Fibroblast of skin of abdomen (primary cell): ENCODE data around the gene PLXNC1. TPM values are rescaled to one million over a fixed set of nuclear protein-coding genes. Genes with fewer than 3 reads are reported as not detected.
A peak's percentile ranks its signal among the peaks of the same experiment; 100 is the strongest.

Experiments
- DNase-seq: peaks from one replicate; pipeline ENCODE4 v3.0.0-alpha.2; 2013
- polyA plus RNA-seq, 2 experiments: library from polyadenylated mRNA; unstranded; fragments of 120-200 nt; gene quantifications; one replicate each; pipeline ENCODE4 v1.2.1, GENCODE V29; 2013; ENCODE audit not compliant: insufficient read length in 2 of 2

The PLXNC1 gene
- polyA plus RNA-seq (2013, experiment 1 of 2; ENCODE audit: insufficient read length), result 2.1 TPM
- 2.2 TPM for polyA plus RNA-seq (2013, experiment 2 of 2; ENCODE audit: insufficient read length)

DNA sequence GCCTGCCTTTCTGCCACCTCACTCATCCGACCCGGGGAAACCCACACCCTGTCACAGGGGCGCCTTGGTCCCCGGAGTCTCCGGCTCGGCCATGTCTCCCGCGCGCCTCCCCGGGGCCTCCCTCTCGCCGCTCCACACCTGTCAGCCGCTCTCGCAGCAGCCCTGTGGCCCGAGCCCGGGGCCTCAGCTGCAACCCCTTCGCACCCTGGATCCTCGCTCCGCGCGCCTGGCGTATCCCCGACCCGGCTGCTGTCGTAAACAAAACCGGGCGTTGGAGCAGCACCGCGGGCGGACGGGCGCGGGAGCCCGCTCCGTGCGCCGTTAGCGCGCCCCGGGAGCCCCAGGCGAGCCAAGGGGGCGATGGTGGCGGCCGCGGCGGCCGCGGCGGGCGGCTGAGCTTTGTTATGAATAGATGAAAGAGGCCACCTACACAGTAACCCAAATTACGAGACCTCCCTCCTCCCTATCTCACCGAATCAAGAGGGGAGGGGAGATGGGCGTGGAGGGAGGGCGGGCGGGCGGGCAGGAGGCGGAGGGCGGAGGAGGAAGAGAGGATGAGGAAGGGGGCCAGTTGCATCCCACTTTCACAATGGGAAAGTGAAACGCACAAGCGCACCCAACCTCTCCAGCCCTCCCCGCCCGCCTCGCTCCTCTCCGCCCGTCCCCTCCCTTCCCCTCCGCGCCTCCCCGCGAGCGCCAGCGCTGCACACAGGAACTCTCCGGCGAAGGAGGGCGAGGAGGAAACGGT lies at the start of gene PLXNC1:
Gene PLXNC1 (plus strand): TSS at position 587 of the 748 bp plus-strand sequence. CDS start 395 bp downstream, outside the sequence.
- peak; percentile 53 for DNase-seq

GRCh38 chr12:94099191-94099590 lies 49.2 kb upstream of the PLXNC1 start:
- DNase-seq, result no peak

DNA sequence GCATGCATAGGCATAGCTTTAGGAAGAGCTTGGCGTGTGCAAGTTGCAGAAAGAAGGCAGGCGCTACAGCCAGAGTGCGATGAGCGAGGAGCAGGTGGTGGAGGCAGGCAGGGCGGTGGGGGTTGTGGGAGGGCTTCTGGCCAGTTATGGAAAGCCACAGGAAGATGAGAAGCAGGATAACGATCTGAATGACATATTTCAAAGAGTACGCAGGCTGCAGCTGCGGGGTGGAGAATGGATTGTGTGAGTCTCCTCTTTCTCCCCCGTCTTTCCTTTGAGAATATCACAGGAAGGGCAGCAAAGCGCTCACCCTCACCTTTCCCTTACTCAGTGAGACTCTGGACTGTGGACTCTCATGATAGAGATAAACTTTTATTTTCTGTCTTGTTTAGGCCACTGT lies 48.7 kb upstream of the PLXNC1 start:
- peak; percentile 93 for DNase-seq

DNA sequence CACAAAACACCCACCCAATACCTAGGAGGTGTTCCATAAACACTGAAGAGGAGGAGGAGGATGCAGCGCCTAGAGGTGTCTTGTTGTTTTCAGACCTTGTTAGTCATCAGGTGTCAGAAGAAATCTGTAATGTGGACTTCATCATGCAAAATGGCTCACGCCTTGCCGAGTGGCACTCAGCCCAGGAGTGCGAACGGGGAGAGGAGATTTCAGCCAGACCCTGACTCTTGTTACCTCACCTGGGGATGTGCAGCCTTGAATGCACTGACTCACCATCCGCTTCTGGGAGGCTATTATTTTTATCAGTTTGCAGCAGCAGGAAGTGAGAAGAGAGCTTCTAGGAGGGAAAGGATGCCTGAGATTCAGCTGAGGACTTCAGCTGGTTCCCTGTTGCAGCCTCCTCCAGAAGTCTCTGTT lies 48.2 kb upstream of the PLXNC1 start:
- peak; percentile 85 for DNase-seq

DNA sequence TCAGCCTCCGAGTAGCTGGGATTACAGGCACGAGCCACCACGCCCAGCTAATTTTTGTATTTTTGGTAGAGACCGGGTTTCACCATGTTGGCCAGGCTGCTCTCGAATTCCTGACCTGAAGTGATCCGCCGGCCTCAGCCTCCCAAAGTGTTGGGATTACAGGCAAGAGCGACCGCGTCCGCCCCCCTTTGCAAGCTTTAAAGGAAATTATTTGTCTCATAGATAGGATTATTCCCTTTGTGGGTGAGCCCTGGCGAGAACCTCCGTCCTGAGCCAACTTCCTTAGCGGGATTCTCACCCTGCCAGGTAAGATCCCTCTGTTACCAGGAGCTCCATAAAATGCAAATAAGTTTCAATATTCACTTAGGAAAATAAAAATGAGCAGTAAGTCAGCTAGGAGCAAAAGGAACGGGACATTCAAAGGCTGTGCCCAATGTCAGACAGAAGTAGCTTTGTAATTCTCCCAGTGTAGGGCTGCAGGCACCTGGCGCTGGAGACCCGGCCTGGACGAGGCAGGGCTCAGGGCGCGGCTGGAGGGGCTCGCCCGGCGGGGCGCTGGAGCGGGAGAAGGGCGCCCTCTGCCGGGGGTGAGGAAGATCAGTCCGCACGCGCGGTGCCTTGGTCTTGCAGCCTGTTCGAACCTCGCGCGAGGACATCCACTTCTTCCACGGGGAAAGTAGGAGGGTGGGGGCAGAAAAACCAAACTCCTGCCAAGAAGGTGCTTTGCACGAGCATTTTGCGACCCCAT lies 47.2 kb upstream of the PLXNC1 start:
- peak; percentile 70 for DNase-seq

DNA sequence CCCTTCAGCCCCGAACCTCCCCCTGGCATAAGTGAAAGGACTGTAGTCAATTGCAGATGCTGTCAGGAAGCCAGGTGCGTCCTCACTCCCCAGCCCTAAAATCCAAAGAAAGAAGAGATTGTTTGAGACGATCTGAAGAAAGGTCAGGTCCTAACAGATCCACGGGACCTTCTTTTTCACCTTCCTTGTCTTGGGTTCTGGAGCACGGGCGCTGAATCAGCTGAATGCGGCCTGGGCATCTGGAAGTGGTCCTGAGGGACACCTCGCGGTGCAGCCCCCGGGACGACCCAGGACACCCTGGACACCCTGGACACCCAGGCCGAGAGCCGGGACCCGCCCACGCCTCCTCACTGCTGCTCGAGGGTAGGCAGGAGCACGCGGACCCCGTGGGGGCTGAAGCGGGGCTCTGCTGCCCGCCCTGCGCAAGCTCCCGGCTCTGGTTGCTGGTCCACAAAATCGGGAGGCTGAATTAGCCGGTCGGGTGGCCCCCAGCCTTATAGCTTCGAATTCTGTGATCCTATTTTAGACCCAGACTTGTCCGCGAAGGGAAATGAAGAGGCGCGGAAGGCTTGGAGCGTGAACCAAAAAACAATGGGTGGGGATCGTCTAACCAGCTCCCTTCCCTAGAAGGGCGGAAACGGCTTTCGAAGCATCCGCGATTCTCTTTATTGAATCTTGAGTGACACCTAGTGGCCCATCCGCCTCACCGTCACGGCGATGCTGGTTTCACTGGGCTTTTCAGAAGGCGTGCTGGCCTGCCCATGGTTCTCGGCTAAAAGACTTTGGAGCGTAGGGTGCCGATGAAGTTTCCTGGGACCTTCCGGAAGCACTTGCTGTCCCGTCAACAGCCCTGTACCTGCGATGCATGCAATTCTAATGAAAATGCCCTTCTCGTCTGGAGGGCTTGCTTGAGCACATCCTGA lies 46.4 kb upstream of the PLXNC1 start:
- DNase-seq, result peak; percentile 82

DNA sequence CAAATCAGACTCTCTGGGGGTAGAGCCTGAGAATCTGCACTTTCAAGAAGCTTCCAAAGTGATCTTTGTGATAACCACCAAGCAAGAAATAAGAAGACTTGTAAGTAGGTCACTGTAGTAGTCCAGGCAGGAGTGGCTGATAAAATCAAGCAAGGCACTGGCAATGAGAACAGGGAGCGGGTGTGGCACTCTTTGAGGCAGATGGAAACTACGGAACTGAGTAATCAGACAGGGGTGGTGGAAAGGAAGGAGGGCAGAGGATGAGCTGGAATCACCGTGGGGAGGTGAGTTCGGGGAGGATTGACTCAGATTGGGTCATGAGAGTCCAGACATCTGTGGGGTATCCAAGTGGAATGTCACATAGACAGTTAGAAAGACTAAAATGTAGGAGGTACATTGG lies 44.4 kb upstream of the PLXNC1 start:
- DNase-seq, result no peak

- no peak for DNase-seq
Observed at GRCh38 chr12:94107910-94108309, 40.5 kb upstream of the PLXNC1 start.

- DNase-seq, result peak; percentile 64
Observed at GRCh38 chr12:94109160-94109559, 39.2 kb upstream of the PLXNC1 start.

DNA sequence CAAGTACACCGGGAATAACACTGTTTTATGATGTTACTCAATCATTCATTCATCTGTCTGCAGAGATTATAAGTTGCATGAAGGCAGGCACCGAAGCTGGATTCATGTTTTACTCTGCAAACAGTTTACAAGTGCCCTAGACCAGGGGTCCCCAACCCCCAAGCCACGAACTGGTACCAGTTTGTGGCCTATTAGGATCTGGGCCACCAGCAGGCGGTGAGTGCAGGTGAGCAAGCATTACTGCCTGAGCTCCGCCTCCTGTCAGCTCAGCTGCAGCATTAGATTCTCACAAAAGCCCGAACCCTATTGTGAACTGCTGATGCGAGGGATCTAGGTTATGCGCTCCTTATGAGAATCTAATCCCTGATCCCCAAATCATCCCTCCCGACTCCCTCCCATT lies 38.1 kb upstream of the PLXNC1 start:
- no peak for DNase-seq

- no peak for DNase-seq
Observed at GRCh38 chr12:94111302-94111701, 37.1 kb upstream of the PLXNC1 start.

DNA sequence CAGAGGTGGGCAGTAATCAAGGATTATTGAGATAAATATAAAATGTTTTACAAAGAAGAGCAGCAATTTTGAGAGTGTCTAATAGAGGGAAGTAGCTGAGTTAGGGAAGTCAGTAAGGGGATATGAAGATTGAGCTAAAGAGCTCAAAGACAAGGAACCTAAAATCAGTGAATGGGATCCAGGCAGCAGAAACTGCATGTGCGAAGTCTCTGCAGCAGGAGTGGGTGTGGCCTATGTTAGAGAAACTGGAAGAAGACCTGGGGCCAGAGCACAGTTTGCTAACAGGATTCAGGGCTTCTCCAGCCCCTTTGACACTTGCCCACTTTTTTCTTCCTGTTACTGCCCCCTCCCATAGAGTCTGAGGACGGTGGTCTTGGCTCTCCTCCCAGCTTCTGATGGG lies 36.3 kb upstream of the PLXNC1 start:
- DNase-seq, result no peak

GRCh38 chr12:94114166-94114565 lies 34.2 kb upstream of the PLXNC1 start:
- no peak for DNase-seq

DNA sequence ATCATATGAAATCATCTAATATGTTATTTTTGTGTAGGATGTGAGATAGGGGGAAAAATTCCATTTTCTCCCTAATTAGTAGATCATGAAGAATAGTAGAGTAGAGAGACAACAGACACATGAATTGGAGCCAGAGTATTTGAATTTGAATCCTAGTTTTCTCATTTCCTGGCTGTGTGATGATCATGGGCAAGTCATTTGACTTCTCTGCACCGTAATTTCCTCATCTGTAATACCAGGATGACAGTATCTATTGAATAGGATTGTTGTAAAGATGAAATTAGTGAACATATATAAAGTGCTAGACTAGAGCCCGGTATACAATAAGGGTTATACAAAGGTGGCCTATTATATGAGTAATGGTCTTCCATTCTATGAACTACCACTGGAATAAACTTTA lies 32.2 kb upstream of the PLXNC1 start:
- no peak for DNase-seq

GRCh38 chr12:94121886-94122285 lies 26.5 kb upstream of the PLXNC1 start:
- no peak for DNase-seq

DNA sequence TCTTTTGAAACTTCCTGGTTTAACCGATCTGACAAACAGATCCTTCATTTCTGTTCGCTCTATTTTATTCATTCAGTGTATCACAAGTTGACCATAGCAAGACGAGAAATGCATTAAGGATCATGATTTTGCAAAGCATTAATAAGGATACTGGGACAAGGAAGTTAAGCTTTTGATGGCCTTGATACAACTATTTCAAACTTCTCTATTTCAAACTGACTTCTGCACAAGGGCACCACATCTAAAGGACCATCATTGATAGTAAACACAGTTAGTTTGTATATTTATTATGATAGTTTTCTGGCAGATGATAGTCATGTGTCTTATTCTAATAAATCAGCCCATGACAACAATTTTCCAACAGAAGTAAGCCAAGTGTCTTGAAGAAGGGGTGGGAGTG lies 25.8 kb upstream of the PLXNC1 start:
- no peak for DNase-seq

DNA sequence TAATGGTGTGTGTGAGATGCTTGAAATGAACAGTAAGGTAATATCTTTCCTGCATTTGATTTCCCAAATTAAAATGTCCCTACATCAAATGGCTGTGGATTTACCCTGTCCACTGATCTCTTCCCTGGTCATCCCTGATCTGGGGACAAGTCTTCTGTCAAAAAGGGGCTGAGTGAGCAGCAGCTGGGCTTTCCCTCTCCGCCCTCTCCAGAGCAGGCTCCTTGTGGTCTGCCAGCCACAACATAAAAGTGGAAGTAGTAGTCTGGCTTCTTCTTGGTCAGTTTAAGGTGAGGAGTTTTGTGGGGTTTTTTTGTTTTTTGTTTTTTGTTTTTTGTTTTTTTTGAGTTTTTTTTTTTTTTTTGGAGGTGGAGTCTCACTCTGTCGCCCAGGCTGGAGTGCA lies 25.2 kb upstream of the PLXNC1 start:
- no peak for DNase-seq

DNA sequence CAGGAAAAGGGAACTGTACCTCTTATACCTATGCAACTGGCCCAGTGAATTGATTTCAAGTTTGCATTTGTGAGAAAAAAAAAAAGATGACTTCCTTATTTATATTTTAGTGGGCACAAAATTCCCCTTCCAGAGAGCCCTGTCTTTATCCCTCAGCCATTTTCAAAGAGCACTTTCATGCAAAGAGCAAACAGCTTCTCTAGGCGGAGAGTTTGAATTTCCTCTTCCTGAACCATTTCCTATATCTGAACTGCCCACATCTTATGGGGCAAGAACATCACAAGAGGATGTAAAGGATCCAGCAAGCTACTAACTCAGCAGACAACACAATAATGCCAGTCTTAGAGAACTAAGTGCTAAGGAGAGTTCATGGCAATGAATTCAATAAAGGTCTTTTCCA lies 22.3 kb upstream of the PLXNC1 start:
- no peak for DNase-seq

- no peak for DNase-seq
Observed at GRCh38 chr12:94127239-94128131, 20.9 kb upstream of the PLXNC1 start.

DNA sequence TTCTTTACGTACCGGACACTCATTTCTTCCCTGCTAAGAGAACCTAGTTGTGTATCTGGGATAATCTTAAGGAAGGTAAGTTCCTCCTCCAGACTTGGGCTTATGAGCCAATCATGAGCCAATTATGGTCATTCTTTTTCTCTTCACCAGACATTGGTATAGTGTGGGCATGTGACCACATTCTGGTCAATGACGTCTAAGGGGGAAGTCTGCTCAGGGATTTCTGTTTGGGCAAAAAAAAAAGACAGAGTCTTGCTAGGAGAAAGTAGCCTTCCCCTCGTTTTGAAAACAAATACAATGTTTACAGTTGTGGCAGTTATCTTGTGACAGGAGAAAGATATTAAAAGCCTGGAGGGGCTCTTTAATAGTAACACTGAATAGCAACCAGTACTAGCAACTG lies 20.1 kb upstream of the PLXNC1 start:
- no peak for DNase-seq

- peak; percentile 59 for DNase-seq
Observed at GRCh38 chr12:94133964-94134795, 14.2 kb upstream of the PLXNC1 start.
